DOHH2 (cell line): ENCODE measurements around the gene CMSS1.

Experiments
- H3F3A ChIP-seq: fragments of 200-600 bp; sonication (generic), shearing (Covaris generic); 2 replicates; pipeline ENCODE4 v1.6.0; 2016; ENCODE audit warnings: antibody characterized with exemption, mild to moderate bottlenecking; ENCODE audit not compliant: control insufficient read depth, insufficient read depth
- H3K27ac ChIP-seq: fragments of 200-600 bp; sonication (generic); 2 replicates; pipeline ENCODE4 v1.5.1; 2014; ENCODE audit warnings: low read depth, mild to moderate bottlenecking, low read length, moderate library complexity
- H3K27me3 ChIP-seq: fragments of 200-600 bp; sonication (generic); 2 replicates; pipeline ENCODE4 v1.6.1; 2014; ENCODE audit warnings: mild to moderate bottlenecking, low read length, mixed read lengths; ENCODE audit not compliant: control insufficient read depth
- H3K36me3 ChIP-seq: fragments of 200-600 bp; sonication (generic); 2 replicates; pipeline ENCODE4 v1.6.1; 2014; ENCODE audit warnings: mild to moderate bottlenecking, low read length, moderate library complexity, mixed read lengths; ENCODE audit not compliant: control insufficient read depth
- H3K4me1 ChIP-seq: fragments of 200-600 bp; sonication (generic); 2 replicates; pipeline ENCODE4 v1.6.1; 2014; ENCODE audit warnings: mild to moderate bottlenecking, low read length, mixed read lengths; ENCODE audit not compliant: control insufficient read depth
- H3K4me2 ChIP-seq: fragments of 200-600 bp; sonication (generic); 2 replicates; pipeline ENCODE4 v1.6.0; 2014; ENCODE audit warnings: mild to moderate bottlenecking, low read length, moderate library complexity
- H3K4me3 ChIP-seq: fragments of 200-600 bp; sonication (generic); 2 replicates; pipeline ENCODE4 v1.5.1; 2014; ENCODE audit warnings: mild to moderate bottlenecking, low read length, mixed read lengths
- H3K79me2 ChIP-seq: fragments of 200-600 bp; sonication (generic); 2 replicates; pipeline ENCODE4 v1.6.1; 2014; ENCODE audit warnings: mild to moderate bottlenecking, low read length, mixed read lengths; ENCODE audit not compliant: control insufficient read depth
- H3K9me2 ChIP-seq: fragments of 200-600 bp; sonication (generic); replicated peaks from 2 replicates; pipeline ENCODE4 v1.6.1; 2014; ENCODE audit warnings: mild to moderate bottlenecking, low read length, mixed read lengths; ENCODE audit not compliant: control insufficient read depth
- H3K9me3 ChIP-seq: fragments of 200-600 bp; sonication (generic); 2 replicates; pipeline ENCODE4 v1.6.1; 2014; ENCODE audit warnings: antibody characterized with exemption, low read length, mixed read lengths; ENCODE audit not compliant: control insufficient read depth, insufficient read depth
- H4K20me1 ChIP-seq: fragments of 200-600 bp; sonication (generic); 2 replicates; pipeline ENCODE4 v1.6.0; 2014; ENCODE audit warnings: low read depth, mild to moderate bottlenecking, antibody characterized with exemption, low read length, moderate library complexity; ENCODE audit not compliant: control insufficient read depth, insufficient read depth
- EZH2phosphoT487 ChIP-seq: fragments of 200-600 bp; sonication (generic); IDR thresholded peaks from 2 replicates; pipeline ENCODE4 v1.6.1; 2017; ENCODE audit warnings: borderline replicate concordance, mild to moderate bottlenecking, antibody characterized with exemption, low read length, moderate library complexity, mixed read lengths
- TF ChIP-seq, protein P1 (sequence below): fragments of 200-600 bp; sonication (generic); IDR thresholded peaks from one replicate; pipeline ENCODE4 v1.5.1; 2014; ENCODE audit warnings: antibody characterized with exemption, mild to moderate bottlenecking, low read depth, low read length; ENCODE audit not compliant: poor library complexity, severe bottlenecking

CMSS1 gene

DNA sequence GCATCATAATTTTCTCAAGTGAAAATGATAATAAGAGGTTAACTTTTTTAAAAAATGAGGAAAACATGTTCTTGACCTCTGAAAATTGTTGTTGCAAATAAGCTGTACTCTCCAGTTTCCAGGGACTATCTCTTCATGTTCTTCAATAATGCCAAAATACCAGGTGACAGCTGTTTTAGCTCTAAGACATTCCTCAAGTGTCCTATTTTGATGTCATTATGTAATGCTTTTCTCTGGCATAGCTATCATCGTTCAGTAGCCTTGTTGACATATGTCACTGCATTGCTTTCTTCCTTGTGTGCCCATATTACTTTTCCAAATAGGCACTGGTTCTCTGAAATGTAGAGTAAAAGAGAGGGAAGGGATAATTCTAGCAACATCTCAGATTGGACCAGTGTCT is 302.4 kb downstream of the CMSS1 start:
- Histone ChIP-seq H3K36me3 (no peaks in the 10 kb centered on the region), H4K20me1 (no peaks in the 10 kb centered on the region), H3K27ac (no peak overlapping the region), H3K9me2 (no peaks in the 10 kb centered on the region), H3K4me1 (no peaks in the 10 kb centered on the region), H3K9me3 (no peaks in the 10 kb centered on the region), H3K79me2 (no peaks in the 10 kb centered on the region), H3K4me3 (no peak overlapping the region), H3F3A (no peaks in the 10 kb centered on the region), H3K27me3 (no peaks in the 10 kb centered on the region), H3K4me2 (no peak overlapping the region)
- TF ChIP-seq EZH2phosphoT487, result no peak
- TF ChIP-seq, protein P1, sequence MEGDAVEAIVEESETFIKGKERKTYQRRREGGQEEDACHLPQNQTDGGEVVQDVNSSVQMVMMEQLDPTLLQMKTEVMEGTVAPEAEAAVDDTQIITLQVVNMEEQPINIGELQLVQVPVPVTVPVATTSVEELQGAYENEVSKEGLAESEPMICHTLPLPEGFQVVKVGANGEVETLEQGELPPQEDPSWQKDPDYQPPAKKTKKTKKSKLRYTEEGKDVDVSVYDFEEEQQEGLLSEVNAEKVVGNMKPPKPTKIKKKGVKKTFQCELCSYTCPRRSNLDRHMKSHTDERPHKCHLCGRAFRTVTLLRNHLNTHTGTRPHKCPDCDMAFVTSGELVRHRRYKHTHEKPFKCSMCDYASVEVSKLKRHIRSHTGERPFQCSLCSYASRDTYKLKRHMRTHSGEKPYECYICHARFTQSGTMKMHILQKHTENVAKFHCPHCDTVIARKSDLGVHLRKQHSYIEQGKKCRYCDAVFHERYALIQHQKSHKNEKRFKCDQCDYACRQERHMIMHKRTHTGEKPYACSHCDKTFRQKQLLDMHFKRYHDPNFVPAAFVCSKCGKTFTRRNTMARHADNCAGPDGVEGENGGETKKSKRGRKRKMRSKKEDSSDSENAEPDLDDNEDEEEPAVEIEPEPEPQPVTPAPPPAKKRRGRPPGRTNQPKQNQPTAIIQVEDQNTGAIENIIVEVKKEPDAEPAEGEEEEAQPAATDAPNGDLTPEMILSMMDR, result no peak

DNA sequence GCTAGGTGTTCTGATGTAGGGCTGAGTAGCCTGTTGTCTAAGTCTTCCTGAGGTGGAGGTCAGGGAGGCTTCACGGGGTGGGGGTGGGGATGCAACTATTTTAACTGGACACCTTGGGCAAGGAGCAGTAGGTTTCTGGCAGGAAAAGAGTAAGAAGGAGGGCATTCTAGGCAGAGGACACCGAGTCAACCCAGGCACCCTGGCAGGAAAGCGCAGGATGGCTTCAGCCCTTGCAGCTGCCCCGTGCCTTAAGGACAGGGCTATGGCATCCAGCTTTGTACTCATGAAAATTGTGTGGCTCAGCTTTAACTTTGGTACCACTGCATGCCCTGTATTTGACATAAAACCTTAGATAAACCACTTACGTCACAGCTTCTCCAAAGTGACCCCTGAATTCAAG is 303.0 kb downstream of the CMSS1 start:
- Histone ChIP-seq H3K27me3 (no peaks in the 10 kb centered on the region), H3K4me2 (no peak overlapping the region)
- no peak for TF ChIP-seq EZH2phosphoT487
- TF ChIP-seq, protein P1, result no peak

GRCh38 chr3:100122321-100122720 is 304.7 kb downstream of the CMSS1 start:
- Histone ChIP-seq H3K27ac (no peak overlapping the region), H3K27me3 (no peaks in the 10 kb centered on the region), H3K4me1 (no peaks in the 10 kb centered on the region), H3K9me3 (no peaks in the 10 kb centered on the region), H4K20me1 (no peaks in the 10 kb centered on the region), H3K9me2 (no peaks in the 10 kb centered on the region), H3K36me3 (no peaks in the 10 kb centered on the region), H3K79me2 (no peaks in the 10 kb centered on the region), H3K4me2 (no peak overlapping the region), H3F3A (no peaks in the 10 kb centered on the region), H3K4me3 (no peak overlapping the region)
- TF ChIP-seq, protein P1, result no peak
- TF ChIP-seq EZH2phosphoT487, result no peak

More for the DNA sequence above, 303.0 kb downstream of the CMSS1 start:
- Histone ChIP-seq H3K36me3 (no peaks in the 10 kb centered on the region), H3F3A (no peaks in the 10 kb centered on the region), H3K27ac (no peak overlapping the region), H3K9me3 (no peaks in the 10 kb centered on the region), H4K20me1 (no peaks in the 10 kb centered on the region), H3K79me2 (no peaks in the 10 kb centered on the region), H3K9me2 (no peaks in the 10 kb centered on the region), H3K4me3 (no peak overlapping the region), H3K4me1 (no peaks in the 10 kb centered on the region)

DNA sequence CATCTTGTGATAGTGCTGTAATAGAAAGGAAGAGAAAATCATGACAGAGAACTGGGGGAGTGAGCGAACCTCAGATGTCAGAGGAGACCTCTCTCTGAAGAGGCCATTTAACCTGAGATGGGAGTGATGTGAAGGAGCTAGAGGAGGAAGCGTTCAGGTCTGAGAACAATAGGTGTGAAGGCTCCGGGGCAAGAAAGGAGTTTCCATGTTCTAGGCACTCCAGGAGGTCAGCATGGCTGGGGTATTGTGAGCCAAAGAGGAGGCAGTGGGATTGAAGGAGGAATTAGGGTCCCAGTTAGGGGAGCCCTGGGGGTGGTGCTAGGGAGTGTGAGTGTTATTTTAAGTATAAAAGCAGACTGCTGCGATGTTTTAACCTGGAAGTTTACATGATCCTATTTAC is 305.4 kb downstream of the CMSS1 start:
- Histone ChIP-seq H4K20me1 (no peaks in the 10 kb centered on the region), H3K27ac (no peak overlapping the region), H3K79me2 (no peaks in the 10 kb centered on the region), H3K4me3 (no peak overlapping the region), H3K9me3 (no peaks in the 10 kb centered on the region), H3K4me2 (no peak overlapping the region), H3K4me1 (no peaks in the 10 kb centered on the region), H3K9me2 (no peaks in the 10 kb centered on the region), H3K36me3 (no peaks in the 10 kb centered on the region), H3F3A (no peaks in the 10 kb centered on the region), H3K27me3 (no peaks in the 10 kb centered on the region)
- TF ChIP-seq, protein P1, result no peak
- no peak for TF ChIP-seq EZH2phosphoT487
